ENCODE measurements around the gene FSD2.

DNA sequence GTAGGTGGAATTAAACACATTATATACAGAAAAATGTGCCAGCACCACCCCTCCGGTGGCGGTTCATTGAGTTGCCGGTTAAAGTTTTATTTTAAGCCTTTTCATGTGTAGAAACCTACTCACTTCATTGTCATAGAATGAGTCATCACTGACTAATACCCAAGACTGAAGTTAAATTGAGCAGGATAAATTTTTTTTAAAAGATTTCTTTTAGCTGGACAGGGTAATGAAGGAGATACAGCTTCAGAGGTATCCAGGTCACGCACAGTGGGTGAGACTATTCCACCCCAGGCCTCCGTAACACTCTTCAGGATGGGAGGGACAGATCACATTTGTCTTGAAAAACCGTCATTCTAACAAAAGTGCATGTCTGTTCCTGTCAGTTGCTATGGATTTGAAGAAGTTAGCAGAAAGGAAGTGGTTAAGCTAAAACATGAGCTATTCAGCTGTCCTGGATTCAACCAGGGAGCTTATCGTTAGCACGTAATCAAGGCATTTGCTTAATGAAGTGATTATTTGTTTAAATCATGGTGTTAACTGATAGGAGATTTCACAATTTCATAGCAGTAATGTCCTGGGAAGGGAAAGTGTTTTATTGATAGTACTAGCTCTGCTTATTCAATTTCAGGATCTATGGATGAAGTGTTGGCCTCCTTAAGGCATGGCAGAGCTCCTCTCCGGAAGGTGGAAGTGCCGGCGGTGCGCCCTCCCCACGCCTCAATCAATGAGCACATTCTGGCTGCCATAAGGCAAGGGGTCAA lies 26.9 kb upstream of the FSD2 start:
- TF ChIP-seq, protein P1, sequence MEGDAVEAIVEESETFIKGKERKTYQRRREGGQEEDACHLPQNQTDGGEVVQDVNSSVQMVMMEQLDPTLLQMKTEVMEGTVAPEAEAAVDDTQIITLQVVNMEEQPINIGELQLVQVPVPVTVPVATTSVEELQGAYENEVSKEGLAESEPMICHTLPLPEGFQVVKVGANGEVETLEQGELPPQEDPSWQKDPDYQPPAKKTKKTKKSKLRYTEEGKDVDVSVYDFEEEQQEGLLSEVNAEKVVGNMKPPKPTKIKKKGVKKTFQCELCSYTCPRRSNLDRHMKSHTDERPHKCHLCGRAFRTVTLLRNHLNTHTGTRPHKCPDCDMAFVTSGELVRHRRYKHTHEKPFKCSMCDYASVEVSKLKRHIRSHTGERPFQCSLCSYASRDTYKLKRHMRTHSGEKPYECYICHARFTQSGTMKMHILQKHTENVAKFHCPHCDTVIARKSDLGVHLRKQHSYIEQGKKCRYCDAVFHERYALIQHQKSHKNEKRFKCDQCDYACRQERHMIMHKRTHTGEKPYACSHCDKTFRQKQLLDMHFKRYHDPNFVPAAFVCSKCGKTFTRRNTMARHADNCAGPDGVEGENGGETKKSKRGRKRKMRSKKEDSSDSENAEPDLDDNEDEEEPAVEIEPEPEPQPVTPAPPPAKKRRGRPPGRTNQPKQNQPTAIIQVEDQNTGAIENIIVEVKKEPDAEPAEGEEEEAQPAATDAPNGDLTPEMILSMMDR (IDR thresholded peaks at IDR 0.05) = no peak
- TF ChIP-seq EZH2 (IDR thresholded peaks at IDR 0.05; ENCODE audit: borderline replicate concordance, insufficient read depth, low read depth, low read length, poor library complexity, severe bottlenecking) = no peak

All from B cell (primary cell).